Endothelial cell of umbilical vein (primary cell): ENCODE data around the gene YIPF3.

ENCODE experiments used
- POLR2A ChIP-seq: IDR thresholded peaks from 2 replicates; pipeline ENCODE4 v1.6.1; 2012; ENCODE audit warnings: low read depth, mild to moderate bottlenecking, control low read depth, low read length
- TF ChIP-seq, protein P1 (sequence below), 2 donors: IDR thresholded peaks; 1 replicate in 1 of 2; 2 replicates in 1 of 2; pipeline ENCODE4 v1.5.1; 2011; ENCODE audit warnings: low read length in 2 of 2, mild to moderate bottlenecking in 2 of 2, moderate library complexity in 2 of 2, control low read depth in 1 of 2, inconsistent platforms in 1 of 2, low read depth in 1 of 2; ENCODE audit not compliant: insufficient read depth in 1 of 2; ENCODE audit errors: extremely low read depth in 1 of 2
- TF ChIP-seq, protein P2 (sequence below): IDR thresholded peaks from 2 replicates; pipeline ENCODE4 v1.6.1; 2011; ENCODE audit not compliant: insufficient read depth, insufficient read length

DNA sequence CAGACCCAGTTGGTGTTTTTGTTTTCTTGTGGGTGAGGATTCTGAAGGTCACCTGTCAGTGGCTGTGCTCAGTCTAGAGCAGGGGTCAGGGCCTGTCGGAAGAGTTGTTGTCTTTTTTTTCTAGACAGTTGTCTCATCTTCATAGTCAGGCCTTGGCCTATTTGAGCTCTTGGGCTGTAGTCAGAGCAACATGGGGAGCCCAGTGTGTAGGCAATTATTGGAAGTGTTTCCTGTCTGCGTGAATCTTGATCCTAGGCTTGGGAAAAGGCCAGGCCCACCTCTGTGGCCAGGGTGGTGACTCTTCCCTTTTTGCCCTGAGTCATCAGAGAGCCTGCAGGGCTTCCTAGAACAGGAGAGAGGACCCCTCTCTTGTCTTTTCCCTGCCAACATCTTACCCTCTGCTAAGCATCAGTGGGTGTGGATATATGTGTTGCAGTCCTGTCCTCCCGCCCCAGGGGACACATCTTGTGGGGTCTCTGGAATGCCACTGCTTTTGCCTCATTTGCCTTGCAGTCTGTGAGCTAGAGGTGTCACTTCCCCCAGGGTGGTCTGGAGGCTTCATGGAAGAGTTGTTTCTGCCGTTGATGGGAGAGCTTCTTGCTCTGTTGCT lies 28.0 kb downstream of the YIPF3 start:
- no peak for TF ChIP-seq POLR2A
- TF ChIP-seq, protein P1, sequence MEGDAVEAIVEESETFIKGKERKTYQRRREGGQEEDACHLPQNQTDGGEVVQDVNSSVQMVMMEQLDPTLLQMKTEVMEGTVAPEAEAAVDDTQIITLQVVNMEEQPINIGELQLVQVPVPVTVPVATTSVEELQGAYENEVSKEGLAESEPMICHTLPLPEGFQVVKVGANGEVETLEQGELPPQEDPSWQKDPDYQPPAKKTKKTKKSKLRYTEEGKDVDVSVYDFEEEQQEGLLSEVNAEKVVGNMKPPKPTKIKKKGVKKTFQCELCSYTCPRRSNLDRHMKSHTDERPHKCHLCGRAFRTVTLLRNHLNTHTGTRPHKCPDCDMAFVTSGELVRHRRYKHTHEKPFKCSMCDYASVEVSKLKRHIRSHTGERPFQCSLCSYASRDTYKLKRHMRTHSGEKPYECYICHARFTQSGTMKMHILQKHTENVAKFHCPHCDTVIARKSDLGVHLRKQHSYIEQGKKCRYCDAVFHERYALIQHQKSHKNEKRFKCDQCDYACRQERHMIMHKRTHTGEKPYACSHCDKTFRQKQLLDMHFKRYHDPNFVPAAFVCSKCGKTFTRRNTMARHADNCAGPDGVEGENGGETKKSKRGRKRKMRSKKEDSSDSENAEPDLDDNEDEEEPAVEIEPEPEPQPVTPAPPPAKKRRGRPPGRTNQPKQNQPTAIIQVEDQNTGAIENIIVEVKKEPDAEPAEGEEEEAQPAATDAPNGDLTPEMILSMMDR (IDR thresholded peaks at IDR 0.05; ENCODE audit: extremely low read depth in 1 of 2, insufficient read depth in 1 of 2, low read depth in 1 of 2, low read length in 2 of 2), result no peak
- TF ChIP-seq, protein P2, sequence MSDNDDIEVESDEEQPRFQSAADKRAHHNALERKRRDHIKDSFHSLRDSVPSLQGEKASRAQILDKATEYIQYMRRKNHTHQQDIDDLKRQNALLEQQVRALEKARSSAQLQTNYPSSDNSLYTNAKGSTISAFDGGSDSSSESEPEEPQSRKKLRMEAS, result no peak
